Spleen (tissue), 11 donors: ENCODE results near the gene CCNE1. TPM values are rescaled to one million over a fixed set of nuclear protein-coding genes. Genes with fewer than 3 reads are reported as not detected.

ENCODE experiments used
- DNase-seq: peaks from one replicate; pipeline ENCODE4 v3.0.0-alpha.2; 2020
- H3K27ac ChIP-seq, 8 donors: fragments of 200-600 bp; sonication (generic) in 7 of 8; 1 replicate in 4 of 8; 2 replicates in 4 of 8; pipeline versions ENCODE4 v1.5.0 to v1.8.0; 2016 to 2021; ENCODE audit warnings: inconsistent platforms in 4 of 8, mild to moderate bottlenecking in 4 of 8, moderate library complexity in 1 of 8
- H3K27me3 ChIP-seq, 7 donors: fragments of 200-600 bp; sonication (generic) in 6 of 7; replicated peaks in 1 of 7; 1 replicate in 4 of 7; 2 replicates in 3 of 7; pipeline versions ENCODE4 v1.5.0 to v1.8.0; 2016 to 2021; ENCODE audit warnings: inconsistent platforms in 3 of 7, mild to moderate bottlenecking in 1 of 7
- H3K36me3 ChIP-seq, 6 donors: fragments of 200-600 bp; sonication (generic) in 5 of 6; 1 replicate in 4 of 6; 2 replicates in 2 of 6; pipeline versions ENCODE4 v1.5.0 to v1.8.0; 2016 to 2021; ENCODE audit warnings: inconsistent platforms in 2 of 6
- H3K4me1 ChIP-seq, 6 donors: fragments of 200-600 bp; sonication (generic) in 5 of 6; 1 replicate in 3 of 6; 2 replicates in 3 of 6; pipeline versions ENCODE4 v1.5.0 to v1.8.0; 2016 to 2021; ENCODE audit warnings: inconsistent platforms in 3 of 6
- H3K4me3 ChIP-seq, 8 donors: fragments of 200-600 bp; sonication (generic) in 7 of 8; 1 replicate in 4 of 8; 2 replicates in 4 of 8; pipeline versions ENCODE4 v1.5.0 to v1.8.0; 2016 to 2021; ENCODE audit warnings: inconsistent platforms in 4 of 8, mild to moderate bottlenecking in 4 of 8, moderate library complexity in 2 of 8
- H3K9me3 ChIP-seq, 8 donors: fragments of 200-600 bp; sonication (generic) in 7 of 8; 1 replicate in 4 of 8; 2 replicates in 4 of 8; pipeline versions ENCODE4 v1.5.0 to v1.8.0; 2016 to 2021; ENCODE audit warnings: inconsistent platforms in 4 of 8
- CTCF ChIP-seq, 11 experiments: fragments of 200-600 bp in 7 of 11; fragments of 450-650 bp in 4 of 11; sonication (generic) in 4 of 11; IDR thresholded peaks in 8 of 11; conservative IDR thresholded peaks in 3 of 11; 1 replicate in 7 of 11; 2 replicates in 4 of 11; pipeline versions ENCODE4 v1.4.0 to v1.8.0; 2016 to 2021; ENCODE audit warnings: antibody characterized with exemption in 11 of 11, inconsistent platforms in 4 of 11, mild to moderate bottlenecking in 1 of 11
- POLR2A ChIP-seq, 3 donors: fragments of 450-650 bp; IDR thresholded peaks; one replicate each; pipeline ENCODE4 v1.5.1; 2017; ENCODE audit warnings: antibody characterized with exemption in 3 of 3, mild to moderate bottlenecking in 1 of 3
- POLR2AphosphoS5 ChIP-seq, 3 donors: sonication (generic); formaldehyde crosslinking; IDR thresholded peaks; one replicate each; pipeline ENCODE4 v1.5.1; 2017; ENCODE audit warnings: antibody characterized with exemption in 3 of 3
- WGBS, 5 donors: extraction: QIAGEN DNeasy Blood & Tissue Kit in 3 of 5; methylation state at CpG; one replicate each; pipeline versions ENCODE4 v1.1.5 to v1.1.7; 2013 to 2018; 5-methylcytosine and 5-hydroxymethylcytosine counted together
- intact Hi-C: fragments of 100-400 bp; cut with DNase I; formaldehyde crosslinking; loops from one replicate; pipeline ENCODE4 v1.15.0; 2023; ENCODE audit warnings: low total_unique reads
- polyA plus RNA-seq, 3 donors: library from polyadenylated mRNA; stranded (reverse); fragments of 200-250 nt; gene quantifications; one replicate each; pipeline ENCODE4 v1.2.1, GENCODE V29; 2013
- total RNA-seq, 7 donors: library from RNA; depleted of rRNA in 3 of 7; stranded (reverse); fragments of >200 nt in 3 of 7; fragmentation: NEBNext Ultra II Directional in 4 of 7; extraction: Animal tissue kit (Norgen Biotek cat#: 25700) in 4 of 7; gene quantifications; one replicate each; pipeline versions ENCODE4 v1.1.0 to v1.2.1, GENCODE V29; 2016 to 2021
- donor health status: healthy with polysubstance abuse.
- donor health status: DM: no; HTN: no; CAD: no; lungs with moderate emphysema.
- donor health status: DM: no; HTN: no; CAD: no.
- donor health status: Bipolar disorder and iron deficiency.
- donor health status: healthy.
- donor health status: DM: no; HTN: no; CAD: no.
- donor health status: DM: yes; HTN: yes; CAD: no.

Gene CCNE1
- total and polyA plus RNA-seq, 10 donors: 2.3 to 4.8 (median 3.9) TPM

GRCh38 chr19:29855087-29855486 lies 43.3 kb downstream of the CCNE1 start:
- no peak for DNase-seq
- WGBS, 5 donors: 72 to 84% (median 80%) methylated on average over 4 of the region's 4 CpGs
- Histone ChIP-seq H3K4me1 (peaks cover 0 to 7% (median 0%) of the 10 kb centered on the region in 6 donors), H3K27me3 (peaks cover 0 to 25% (median 4%) of the 10 kb centered on the region in 7 donors), H3K9me3 (no peaks in the 10 kb centered on the region), H3K4me3 (no peak overlapping the region), H3K27ac (peak overlapping the region; percentile 57 to 91 (median 74)), H3K36me3 (no peaks in the 10 kb centered on the region)
- TF ChIP-seq POLR2A (IDR thresholded peaks at IDR 0.05) (no peak), POLR2AphosphoS5 (IDR thresholded peaks at IDR 0.05) (no peak), CTCF (IDR thresholded peaks at IDR 0.05 in 8 of 11, conservative IDR thresholded peaks at IDR 0.05 in 3 of 11) (no peak)
- intact Hi-C loops: no loop called here

- no peak for DNase-seq
- H3K4me1 ChIP-seq: peaks cover 0 to 7% (median 0%) of the 10 kb centered on the region in 6 donors
- no peaks in the 10 kb centered on the region for H3K36me3 ChIP-seq
- H3K27me3 ChIP-seq: peaks cover 0 to 25% (median 4%) of the 10 kb centered on the region in 7 donors
- 85 to 89% (median 88%) methylated on average over 20 of the region's 20 CpGs for WGBS, 5 donors
- no peak overlapping the region for H3K4me3 ChIP-seq
- TF ChIP-seq POLR2A (IDR thresholded peaks at IDR 0.05) (no peak), POLR2AphosphoS5 (IDR thresholded peaks at IDR 0.05) (no peak), CTCF (IDR thresholded peaks at IDR 0.05 in 8 of 11, conservative IDR thresholded peaks at IDR 0.05 in 3 of 11) (no peak)
- H3K27ac ChIP-seq: peak overlapping the region in 5 of 8 donors; percentile 67 to 91 (median 81)
- H3K9me3 ChIP-seq: no peaks in the 10 kb centered on the region
- intact Hi-C loops: no loop called here
Observed at GRCh38 chr19:29855741-29856500, 44.1 kb downstream of the CCNE1 start.

- WGBS, 5 donors: 16 to 31% (median 19%) methylated on average over 9 of the region's 9 CpGs
- intact Hi-C loops: no loop called here
- Histone ChIP-seq H3K4me1 (peaks cover 0 to 7% (median 0%) of the 10 kb centered on the region in 6 donors), H3K27me3 (peaks cover 0 to 46% (median 4%) of the 10 kb centered on the region in 7 donors), H3K27ac (no peak overlapping the region), H3K36me3 (no peaks in the 10 kb centered on the region), H3K4me3 (no peak overlapping the region), H3K9me3 (no peaks in the 10 kb centered on the region)
- TF ChIP-seq CTCF (IDR thresholded peaks at IDR 0.05 in 8 of 11, conservative IDR thresholded peaks at IDR 0.05 in 3 of 11): peak in 9 of 11 experiments; percentile 32 to 68 (median 60)
- no peak for TF ChIP-seq POLR2A (IDR thresholded peaks at IDR 0.05)
- DNase-seq: no peak
Observed at GRCh38 chr19:29858000-29858596, 46.3 kb downstream of the CCNE1 start.

- 48 to 78% (median 51%) methylated on average over 2 to 13 of the region's 13 CpGs for WGBS, 5 donors
- intact Hi-C loops: no loop called here
- Histone ChIP-seq H3K4me1 (peaks cover 0 to 6% (median 0%) of the 10 kb centered on the region in 6 donors), H3K27me3 (peaks cover 0 to 51% (median 4%) of the 10 kb centered on the region in 7 donors), H3K36me3 (no peaks in the 10 kb centered on the region), H3K4me3 (no peak overlapping the region), H3K27ac (no peak overlapping the region), H3K9me3 (no peaks in the 10 kb centered on the region)
- no peak for DNase-seq
- no peak for TF ChIP-seq POLR2A (IDR thresholded peaks at IDR 0.05)
- no peak for TF ChIP-seq CTCF (IDR thresholded peaks at IDR 0.05 in 8 of 11, conservative IDR thresholded peaks at IDR 0.05 in 3 of 11)
- TF ChIP-seq POLR2AphosphoS5 (IDR thresholded peaks at IDR 0.05): no peak
Observed at GRCh38 chr19:29858621-29859020, 46.8 kb downstream of the CCNE1 start.
